Measurements from ENCODE around the gene PTPRH. TPM values are rescaled to one million over a fixed set of nuclear protein-coding genes. Genes with fewer than 3 reads are reported as not detected.

The PTPRH gene
- total and polyA plus RNA-seq, 9 of the 15 experiments (the other 6 are each of a cell fraction or from before 2014, with no cell fraction given), result 0.87 to 34.3 (median 22.7) TPM

GRCh38 chr19:55146705-55147273 lies 62.5 kb downstream of the PTPRH start:
- H3K4me1 ChIP-seq (replicated peaks in 1 of 2; ENCODE audit: control insufficient read depth in 2 of 2, insufficient read depth in 2 of 2, low read length in 2 of 2), result peaks cover 20 to 52% of the 10 kb centered on the region in 2 experiments
- intact Hi-C loops (cut with micrococcal nuclease), result loop anchor here (1.0 to 10.0 kb wide), 2 partner anchors 13 to 488 kb away; no protein-coding TSS in a partner anchor
- H3K36me3 ChIP-seq (ENCODE audit: control insufficient read depth, insufficient read depth, low read length), result peaks cover 20% of the 10 kb centered on the region; the same call in 2 of the 3 replicates
- BruUV-seq (replicated peaks), result no TSS peak
- FAIRE-seq (peak; percentile 98), DNase-seq (ENCODE audit: extremely low read depth in 1 of 4, low spot score in 3 of 4) (peak; percentile 88 to 94 (median 90)), ATAC-seq (peak; percentile 96)
- peak overlapping the region; percentile 69 for H3K27ac ChIP-seq (ENCODE audit: extremely low read depth, low read depth, low read length)
- no peaks in the 10 kb centered on the region; the same call in 1 of the 2 replicates for H3K9me3 ChIP-seq (replicated peaks; ENCODE audit: control insufficient read depth, insufficient read depth, low read depth, low read length)
- in situ Hi-C loops (cut with MboI), result loop anchor here (25.0 kb wide), 1 partner anchor 491 kb away; the partner anchor contains the start of genes CCDC106, ZNF580 and ZNF581
- POLR2A ChIA-PET, result interaction anchor here (0.5 to 2.1 kb wide), 12 partner anchors 9 to 703 kb away, joined by 3 to 13 read pairs (median 3); partner anchors contain the start of genes DNAAF3, PPP6R1 and TNNI3
- no peaks in the 10 kb centered on the region for H3K27me3 ChIP-seq (ENCODE audit: control insufficient read depth in 2 of 2, insufficient read depth in 2 of 2, low read length in 2 of 2)
- H3K4me3 ChIP-seq, result peak overlapping the region; percentile 88
- no peaks in the 10 kb centered on the region for H3K9me1 ChIP-seq (ENCODE audit: control insufficient read depth, insufficient read depth, low read length)
- CTCF ChIA-PET (ENCODE audit: low intra/inter-chr PET ratio), result interaction anchor here (1.2 kb wide), 1 partner anchor 10 kb away, joined by 4 read pairs; no protein-coding TSS in a partner anchor
- no peaks in the 10 kb centered on the region for H4K20me1 ChIP-seq (replicated peaks; ENCODE audit: control insufficient read depth, insufficient read depth, low read length)
- peak overlapping the region; percentile 89 for H2AFZ ChIP-seq (ENCODE audit: low read depth, low read length)
- peak overlapping the region; percentile 83 for H3K4me2 ChIP-seq (ENCODE audit: insufficient read depth, low read length)
- peak overlapping the region; percentile 63 to 74 for H3K9ac ChIP-seq (ENCODE audit: insufficient read depth in 1 of 2, low read depth in 2 of 2, low read length in 2 of 2)
- WGBS (ENCODE audit: insufficient coverage, low coverage, missing lambda C conversion rate), result 0% methylated on average over 6 of the region's 27 CpGs
- H3K79me2 ChIP-seq (ENCODE audit: control insufficient read depth, insufficient read depth, low read length), result peaks cover 16% of the 10 kb centered on the region
- no peak for TF ChIP-seq EHMT2 (IDR thresholded peaks at IDR 0.05)
- TF ChIP-seq CBFA2T2 (conservative IDR thresholded peaks at IDR 0.05), result no peak
- no peak for TF ChIP-seq ZMIZ1 (IDR thresholded peaks at IDR 0.05; ENCODE audit: low read depth in 2 of 2, low read length in 2 of 2)
- no peak for TF ChIP-seq ZNF830 (CRISPR knock-in tag; IDR thresholded peaks at IDR 0.05)
- no peak for TF ChIP-seq PKNOX1 (IDR thresholded peaks at IDR 0.05)
- no peak for TF ChIP-seq MED1 (CRISPR knock-in tag; IDR thresholded peaks at IDR 0.05; ENCODE audit: borderline replicate concordance)
- TF ChIP-seq SAP30 (IDR thresholded peaks at IDR 0.05; ENCODE audit: borderline replicate concordance, insufficient read depth, low read depth, low read length, poor library complexity, severe bottlenecking), result peak; percentile 38
- TF ChIP-seq FOXK2 (conservative IDR thresholded peaks at IDR 0.05 in 1 of 2, IDR thresholded peaks at IDR 0.05 in 1 of 2; ENCODE audit: low read depth in 2 of 2), result no peak
- no peak for TF ChIP-seq SMAD1 (IDR thresholded peaks at IDR 0.05; ENCODE audit: low read depth, low read length, partially characterized antibody)
- no peak; a peak in 1 of 4 replicates for TF ChIP-seq MNT (conservative IDR thresholded peaks at IDR 0.05)
- TF ChIP-seq EP300 (IDR thresholded peaks at IDR 0.05; ENCODE audit: low read length), result 0 out of 2 replicates have a peak, but pooled peaks have one; percentile 11
- no peak for TF ChIP-seq THRA (IDR thresholded peaks at IDR 0.05)

Data from K562 (cell line).